HepG2 (cell line): Measurements from ENCODE around the gene METTL1. TPM values are rescaled to one million over a fixed set of nuclear protein-coding genes. Genes with fewer than 3 reads are reported as not detected.

Experiments used
- MXD4 ChIP-seq: IDR thresholded peaks from 2 replicates; pipeline ENCODE4 v1.6.1; 2016; ENCODE audit warnings: mild to moderate bottlenecking, missing biosample characterization, missing genetic modification reagents
- RBFOX2 ChIP-seq: fragments of 200-400 bp; formaldehyde crosslinking; IDR thresholded peaks from 2 replicates; pipeline ENCODE4 v1.6.1; 2017; ENCODE audit warnings: low read depth, mild to moderate bottlenecking, low read length
- SNRNP70 ChIP-seq: fragments of 200-400 bp; formaldehyde crosslinking; IDR thresholded peaks from 2 replicates; pipeline ENCODE4 v1.6.1; 2017; ENCODE audit warnings: mild to moderate bottlenecking, low read depth, low read length, moderate library complexity
- ZFP37 ChIP-seq: sonication (generic); formaldehyde crosslinking; IDR thresholded peaks from 2 replicates; pipeline ENCODE4 v1.4.0; 2020; ENCODE audit warnings: missing genetic modification reagents, borderline replicate concordance
- ZKSCAN5 ChIP-seq: sonication (generic); formaldehyde crosslinking; IDR thresholded peaks from 2 replicates; pipeline ENCODE4 v1.5.1; 2020; ENCODE audit warnings: mild to moderate bottlenecking, missing genetic modification reagents
- ZNF10 ChIP-seq: sonication (generic); formaldehyde crosslinking; IDR thresholded peaks from 2 replicates; pipeline ENCODE4 v1.4.0; 2020; ENCODE audit warnings: mild to moderate bottlenecking, low read depth, missing genetic modification reagents, borderline replicate concordance
- ZNF484 ChIP-seq: sonication (generic); formaldehyde crosslinking; IDR thresholded peaks from 2 replicates; pipeline ENCODE4 v1.5.1; 2020; ENCODE audit warnings: mild to moderate bottlenecking, low read depth, missing genetic modification reagents, borderline replicate concordance
- ZNF547 ChIP-seq: sonication (generic); formaldehyde crosslinking; IDR thresholded peaks from 2 replicates; pipeline ENCODE4 v1.5.1; 2020; ENCODE audit warnings: mild to moderate bottlenecking, missing genetic modification reagents
- ZNF577 ChIP-seq: sonication (generic); formaldehyde crosslinking; IDR thresholded peaks from 2 replicates; pipeline ENCODE4 v1.4.0; 2020; ENCODE audit warnings: mild to moderate bottlenecking, low read depth, missing genetic modification reagents, borderline replicate concordance
- polyA plus RNA-seq, 8 experiments: library from polyadenylated mRNA; depleted of rRNA in 3 of 8; stranded (reverse) in 7 of 8; unstranded in 1 of 8; fragments of >200 nt; fragmentation: Illumina TruSeq in 4 of 8; extraction: Trizol in 4 of 8; gene quantifications; 2 replicates each; pipeline versions ENCODE4 v1.2.1 to v1.2.3, GENCODE V29; 2011 to 2016; ENCODE audit warnings: low read depth in 4 of 8, missing spikeins in 1 of 8, mixed read lengths in 1 of 8; ENCODE audit not compliant: insufficient read depth in 1 of 8
- total RNA-seq, 5 experiments: library from RNA; depleted of rRNA; stranded (reverse); fragments of >200 nt; fragmentation: Illumina TruSeq; extraction: Trizol; gene quantifications; 2 replicates each; pipeline ENCODE4 v1.2.3, GENCODE V29; 2016; ENCODE audit warnings: low read depth in 1 of 5
- TF ChIP-seq, protein P1 (sequence below): sonication (generic); formaldehyde crosslinking; conservative IDR thresholded peaks from 2 replicates; pipeline ENCODE4 v1.8.0; 2022; ENCODE audit warnings: mild to moderate bottlenecking, moderate library complexity, missing genetic modification reagents
- TF ChIP-seq, protein P2 (sequence below): sonication (generic); formaldehyde crosslinking; IDR thresholded peaks from 2 replicates; pipeline ENCODE4 v1.4.0; 2020; ENCODE audit warnings: missing genetic modification reagents, borderline replicate concordance
- TF ChIP-seq, protein P3 (sequence below): sonication (generic); formaldehyde crosslinking; IDR thresholded peaks from 2 replicates; pipeline ENCODE4 v1.9.0; 2022; ENCODE audit warnings: low read depth, missing genetic modification reagents
- TF ChIP-seq, protein P4 (sequence below): IDR thresholded peaks from 2 replicates; pipeline ENCODE4 v1.6.1; 2012; ENCODE audit warnings: low read length, improper control_type of control experiment
- TF ChIP-seq, protein P5 (sequence below): sonication (generic); formaldehyde crosslinking; IDR thresholded peaks from 2 replicates; pipeline ENCODE4 v1.8.0; 2022; ENCODE audit warnings: missing genetic modification reagents, mild to moderate bottlenecking, moderate library complexity, borderline replicate concordance
- TF ChIP-seq, protein P6 (sequence below): IDR thresholded peaks from 2 replicates; pipeline ENCODE4 v1.6.1; 2016; ENCODE audit warnings: missing compliant biosample characterization, missing genetic modification reagents, borderline replicate concordance

Gene METTL1
- total and polyA plus RNA-seq, 2 of the 13 experiments (the other 11 are each of a cell fraction or from before 2014, with no cell fraction given): 34.7 to 36.9 TPM

DNA sequence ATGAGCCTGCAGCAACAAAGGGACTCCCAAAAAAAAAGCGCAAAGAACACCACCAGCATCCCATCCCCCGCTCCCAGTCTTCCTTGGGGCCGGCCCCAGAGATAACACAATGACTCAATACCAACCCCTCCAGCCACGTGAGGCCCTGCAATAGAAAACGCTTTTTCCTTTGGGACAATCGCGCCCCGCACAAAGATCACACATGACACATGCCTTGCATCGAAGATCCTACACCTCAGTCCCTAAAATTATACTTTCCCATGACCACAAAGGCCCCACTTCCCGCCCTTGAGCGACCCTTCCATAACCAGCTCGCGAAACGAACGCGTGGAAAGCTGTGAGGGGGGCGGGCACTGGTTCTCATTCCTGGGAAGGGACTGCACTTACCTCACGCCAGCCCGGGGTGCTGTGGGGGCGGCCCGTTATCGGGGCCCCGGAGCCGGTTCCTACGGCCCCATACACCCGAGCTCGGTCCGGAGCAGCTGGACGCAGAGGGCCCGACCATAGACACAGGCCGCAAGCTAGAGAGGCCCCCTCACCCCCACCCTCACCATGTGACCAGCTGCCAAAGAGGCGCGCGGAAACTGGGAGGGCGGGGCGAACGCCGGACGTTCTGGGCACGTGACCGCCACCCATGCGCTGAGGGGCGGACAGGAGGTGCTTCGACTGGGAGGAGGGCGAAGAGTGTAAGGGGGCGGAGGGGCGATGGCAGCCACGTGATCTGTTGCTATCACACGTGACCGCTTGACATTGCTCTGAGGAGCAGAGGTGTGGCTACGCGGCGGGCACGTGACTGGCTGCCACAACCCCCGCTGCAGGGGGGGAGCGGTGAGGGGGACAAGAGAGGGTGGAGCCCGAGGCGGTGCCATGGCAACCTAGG, 19.9 kb downstream of the METTL1 start, which contains the start of gene CDK4 (continued):
- TF ChIP-seq, protein P1, sequence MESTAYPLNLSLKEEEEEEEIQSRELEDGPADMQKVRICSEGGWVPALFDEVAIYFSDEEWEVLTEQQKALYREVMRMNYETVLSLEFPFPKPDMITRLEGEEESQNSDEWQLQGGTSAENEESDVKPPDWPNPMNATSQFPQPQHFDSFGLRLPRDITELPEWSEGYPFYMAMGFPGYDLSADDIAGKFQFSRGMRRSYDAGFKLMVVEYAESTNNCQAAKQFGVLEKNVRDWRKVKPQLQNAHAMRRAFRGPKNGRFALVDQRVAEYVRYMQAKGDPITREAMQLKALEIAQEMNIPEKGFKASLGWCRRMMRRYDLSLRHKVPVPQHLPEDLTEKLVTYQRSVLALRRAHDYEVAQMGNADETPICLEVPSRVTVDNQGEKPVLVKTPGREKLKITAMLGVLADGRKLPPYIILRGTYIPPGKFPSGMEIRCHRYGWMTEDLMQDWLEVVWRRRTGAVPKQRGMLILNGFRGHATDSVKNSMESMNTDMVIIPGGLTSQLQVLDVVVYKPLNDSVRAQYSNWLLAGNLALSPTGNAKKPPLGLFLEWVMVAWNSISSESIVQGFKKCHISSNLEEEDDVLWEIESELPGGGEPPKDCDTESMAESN (CRISPR knock-in tag): peak; percentile 97
- TF ChIP-seq MXD4 (CRISPR knock-in tag) (peak; percentile 97), ZNF484 (CRISPR knock-in tag) (no peak), SNRNP70 (no peak), ZNF547 (CRISPR knock-in tag) (peak; percentile 97), ZNF577 (peak; percentile 91; the same call in 1 of the 2 replicates), ZKSCAN5 (no peak), ZFP37 (CRISPR knock-in tag) (no peak; the same call in 1 of the 2 replicates), RBFOX2 (peak; percentile 93), ZNF10 (CRISPR knock-in tag) (no peak)
- TF ChIP-seq, protein P2, sequence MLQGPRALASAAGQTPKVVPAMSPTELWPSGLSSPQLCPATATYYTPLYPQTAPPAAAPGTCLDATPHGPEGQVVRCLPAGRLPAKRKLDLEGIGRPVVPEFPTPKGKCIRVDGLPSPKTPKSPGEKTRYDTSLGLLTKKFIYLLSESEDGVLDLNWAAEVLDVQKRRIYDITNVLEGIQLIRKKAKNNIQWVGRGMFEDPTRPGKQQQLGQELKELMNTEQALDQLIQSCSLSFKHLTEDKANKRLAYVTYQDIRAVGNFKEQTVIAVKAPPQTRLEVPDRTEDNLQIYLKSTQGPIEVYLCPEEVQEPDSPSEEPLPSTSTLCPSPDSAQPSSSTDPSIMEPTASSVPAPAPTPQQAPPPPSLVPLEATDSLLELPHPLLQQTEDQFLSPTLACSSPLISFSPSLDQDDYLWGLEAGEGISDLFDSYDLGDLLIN (CRISPR knock-in tag): no peak; the same call in 1 of the 2 replicates
- TF ChIP-seq, protein P3, sequence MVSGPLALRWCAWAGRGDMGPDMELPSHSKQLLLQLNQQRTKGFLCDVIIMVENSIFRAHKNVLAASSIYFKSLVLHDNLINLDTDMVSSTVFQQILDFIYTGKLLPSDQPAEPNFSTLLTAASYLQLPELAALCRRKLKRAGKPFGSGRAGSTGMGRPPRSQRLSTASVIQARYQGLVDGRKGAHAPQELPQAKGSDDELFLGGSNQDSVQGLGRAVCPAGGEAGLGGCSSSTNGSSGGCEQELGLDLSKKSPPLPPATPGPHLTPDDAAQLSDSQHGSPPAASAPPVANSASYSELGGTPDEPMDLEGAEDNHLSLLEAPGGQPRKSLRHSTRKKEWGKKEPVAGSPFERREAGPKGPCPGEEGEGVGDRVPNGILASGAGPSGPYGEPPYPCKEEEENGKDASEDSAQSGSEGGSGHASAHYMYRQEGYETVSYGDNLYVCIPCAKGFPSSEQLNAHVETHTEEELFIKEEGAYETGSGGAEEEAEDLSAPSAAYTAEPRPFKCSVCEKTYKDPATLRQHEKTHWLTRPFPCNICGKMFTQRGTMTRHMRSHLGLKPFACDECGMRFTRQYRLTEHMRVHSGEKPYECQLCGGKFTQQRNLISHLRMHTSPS (CRISPR knock-in tag): no peak
- TF ChIP-seq, protein P4, sequence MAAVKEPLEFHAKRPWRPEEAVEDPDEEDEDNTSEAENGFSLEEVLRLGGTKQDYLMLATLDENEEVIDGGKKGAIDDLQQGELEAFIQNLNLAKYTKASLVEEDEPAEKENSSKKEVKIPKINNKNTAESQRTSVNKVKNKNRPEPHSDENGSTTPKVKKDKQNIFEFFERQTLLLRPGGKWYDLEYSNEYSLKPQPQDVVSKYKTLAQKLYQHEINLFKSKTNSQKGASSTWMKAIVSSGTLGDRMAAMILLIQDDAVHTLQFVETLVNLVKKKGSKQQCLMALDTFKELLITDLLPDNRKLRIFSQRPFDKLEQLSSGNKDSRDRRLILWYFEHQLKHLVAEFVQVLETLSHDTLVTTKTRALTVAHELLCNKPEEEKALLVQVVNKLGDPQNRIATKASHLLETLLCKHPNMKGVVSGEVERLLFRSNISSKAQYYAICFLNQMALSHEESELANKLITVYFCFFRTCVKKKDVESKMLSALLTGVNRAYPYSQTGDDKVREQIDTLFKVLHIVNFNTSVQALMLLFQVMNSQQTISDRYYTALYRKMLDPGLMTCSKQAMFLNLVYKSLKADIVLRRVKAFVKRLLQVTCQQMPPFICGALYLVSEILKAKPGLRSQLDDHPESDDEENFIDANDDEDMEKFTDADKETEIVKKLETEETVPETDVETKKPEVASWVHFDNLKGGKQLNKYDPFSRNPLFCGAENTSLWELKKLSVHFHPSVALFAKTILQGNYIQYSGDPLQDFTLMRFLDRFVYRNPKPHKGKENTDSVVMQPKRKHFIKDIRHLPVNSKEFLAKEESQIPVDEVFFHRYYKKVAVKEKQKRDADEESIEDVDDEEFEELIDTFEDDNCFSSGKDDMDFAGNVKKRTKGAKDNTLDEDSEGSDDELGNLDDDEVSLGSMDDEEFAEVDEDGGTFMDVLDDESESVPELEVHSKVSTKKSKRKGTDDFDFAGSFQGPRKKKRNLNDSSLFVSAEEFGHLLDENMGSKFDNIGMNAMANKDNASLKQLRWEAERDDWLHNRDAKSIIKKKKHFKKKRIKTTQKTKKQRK: no peak
- TF ChIP-seq, protein P5, sequence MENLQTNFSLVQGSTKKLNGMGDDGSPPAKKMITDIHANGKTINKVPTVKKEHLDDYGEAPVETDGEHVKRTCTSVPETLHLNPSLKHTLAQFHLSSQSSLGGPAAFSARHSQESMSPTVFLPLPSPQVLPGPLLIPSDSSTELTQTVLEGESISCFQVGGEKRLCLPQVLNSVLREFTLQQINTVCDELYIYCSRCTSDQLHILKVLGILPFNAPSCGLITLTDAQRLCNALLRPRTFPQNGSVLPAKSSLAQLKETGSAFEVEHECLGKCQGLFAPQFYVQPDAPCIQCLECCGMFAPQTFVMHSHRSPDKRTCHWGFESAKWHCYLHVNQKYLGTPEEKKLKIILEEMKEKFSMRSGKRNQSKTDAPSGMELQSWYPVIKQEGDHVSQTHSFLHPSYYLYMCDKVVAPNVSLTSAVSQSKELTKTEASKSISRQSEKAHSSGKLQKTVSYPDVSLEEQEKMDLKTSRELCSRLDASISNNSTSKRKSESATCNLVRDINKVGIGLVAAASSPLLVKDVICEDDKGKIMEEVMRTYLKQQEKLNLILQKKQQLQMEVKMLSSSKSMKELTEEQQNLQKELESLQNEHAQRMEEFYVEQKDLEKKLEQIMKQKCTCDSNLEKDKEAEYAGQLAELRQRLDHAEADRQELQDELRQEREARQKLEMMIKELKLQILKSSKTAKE (CRISPR knock-in tag): peak; percentile 56; the same call in 1 of the 2 replicates
- TF ChIP-seq, protein P6, sequence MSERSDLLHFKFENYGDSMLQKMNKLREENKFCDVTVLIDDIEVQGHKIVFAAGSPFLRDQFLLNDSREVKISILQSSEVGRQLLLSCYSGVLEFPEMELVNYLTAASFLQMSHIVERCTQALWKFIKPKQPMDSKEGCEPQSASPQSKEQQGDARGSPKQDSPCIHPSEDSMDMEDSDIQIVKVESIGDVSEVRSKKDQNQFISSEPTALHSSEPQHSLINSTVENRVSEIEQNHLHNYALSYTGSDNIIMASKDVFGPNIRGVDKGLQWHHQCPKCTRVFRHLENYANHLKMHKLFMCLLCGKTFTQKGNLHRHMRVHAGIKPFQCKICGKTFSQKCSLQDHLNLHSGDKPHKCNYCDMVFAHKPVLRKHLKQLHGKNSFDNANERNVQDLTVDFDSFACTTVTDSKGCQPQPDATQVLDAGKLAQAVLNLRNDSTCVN (CRISPR knock-in tag): peak; percentile 53
